Loucy (cell line): ENCODE results near the gene CAMTA1.

ENCODE experiments used
- EZH2phosphoT487 ChIP-seq: fragments of 200-600 bp; IDR thresholded peaks from 2 replicates; pipeline ENCODE4 v1.6.1; 2018; ENCODE audit warnings: antibody characterized with exemption, mild to moderate bottlenecking, moderate library complexity, borderline replicate concordance
- TF ChIP-seq, protein P1 (sequence below): fragments of 200-600 bp; sonication (generic); conservative IDR thresholded peaks from 2 replicates; pipeline ENCODE4 v1.5.1; 2014; ENCODE audit warnings: mild to moderate bottlenecking, antibody characterized with exemption, low read length

GRCh38 chr1:6988796-6989195, 203.5 kb downstream of the CAMTA1 start:
- TF ChIP-seq, protein P1, sequence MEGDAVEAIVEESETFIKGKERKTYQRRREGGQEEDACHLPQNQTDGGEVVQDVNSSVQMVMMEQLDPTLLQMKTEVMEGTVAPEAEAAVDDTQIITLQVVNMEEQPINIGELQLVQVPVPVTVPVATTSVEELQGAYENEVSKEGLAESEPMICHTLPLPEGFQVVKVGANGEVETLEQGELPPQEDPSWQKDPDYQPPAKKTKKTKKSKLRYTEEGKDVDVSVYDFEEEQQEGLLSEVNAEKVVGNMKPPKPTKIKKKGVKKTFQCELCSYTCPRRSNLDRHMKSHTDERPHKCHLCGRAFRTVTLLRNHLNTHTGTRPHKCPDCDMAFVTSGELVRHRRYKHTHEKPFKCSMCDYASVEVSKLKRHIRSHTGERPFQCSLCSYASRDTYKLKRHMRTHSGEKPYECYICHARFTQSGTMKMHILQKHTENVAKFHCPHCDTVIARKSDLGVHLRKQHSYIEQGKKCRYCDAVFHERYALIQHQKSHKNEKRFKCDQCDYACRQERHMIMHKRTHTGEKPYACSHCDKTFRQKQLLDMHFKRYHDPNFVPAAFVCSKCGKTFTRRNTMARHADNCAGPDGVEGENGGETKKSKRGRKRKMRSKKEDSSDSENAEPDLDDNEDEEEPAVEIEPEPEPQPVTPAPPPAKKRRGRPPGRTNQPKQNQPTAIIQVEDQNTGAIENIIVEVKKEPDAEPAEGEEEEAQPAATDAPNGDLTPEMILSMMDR: no peak
- TF ChIP-seq EZH2phosphoT487: no peak
